ENCODE measurements around the gene TJP2. TPM values are rescaled to one million over a fixed set of nuclear protein-coding genes. Genes with fewer than 3 reads are reported as not detected.
"Not testable (repeated sequence)": the region's sequence is repeated elsewhere in the genome, so short reads cannot be mapped to it uniquely, and the experiment has no call there.

TJP2 gene
- total RNA-seq, 4 donors from 2014 or later, result 39.3 to 147 (median 104) TPM

- ATAC-seq, result no peak
- TF ChIP-seq CTCF (IDR thresholded peaks at IDR 0.05), result no peak
- TF ChIP-seq EP300 (IDR thresholded peaks at IDR 0.05), result no peak
- no peak for TF ChIP-seq POLR2A (IDR thresholded peaks at IDR 0.05)
- TF ChIP-seq POLR2AphosphoS5 (IDR thresholded peaks at IDR 0.05), result no peak
- whole genome bisulfite sequencing, 2 donors (ENCODE audit: low coverage in 1 of 2), result 71 to 91% methylated on average over 5 to 8 of the region's 8 CpGs
These were observed 18.6 kb upstream of the TJP2 start for GRCh38 chr9:69155341-69156030.

GRCh38 chr9:69157751-69158466 is 16.2 kb upstream of the TJP2 start:
- Histone ChIP-seq H3K4me1 (peaks cover 0 to 14% (median 0%) of the 10 kb centered on the region in 3 donors), H3K27me3 (no peaks in the 10 kb centered on the region), H3K36me3 (no peaks in the 10 kb centered on the region), H3K9me3 (no peaks in the 10 kb centered on the region), H3K27ac (no peak overlapping the region), H3K4me3 (no peak overlapping the region)
- no peak for ATAC-seq
- TF ChIP-seq POLR2AphosphoS5 (IDR thresholded peaks at IDR 0.05) (no peak), CTCF (IDR thresholded peaks at IDR 0.05) (no peak), POLR2A (IDR thresholded peaks at IDR 0.05) (no peak), EP300 (IDR thresholded peaks at IDR 0.05) (no peak)
- WGBS, 2 donors (ENCODE audit: low coverage in 1 of 2), result 81 to 93% methylated on average over 3 of the region's 8 CpGs

More at GRCh38 chr9:69155341-69156030, 18.6 kb upstream of the TJP2 start:
- Histone ChIP-seq H3K9me3 (no peaks in the 10 kb centered on the region), H3K4me3 (no peak overlapping the region), H3K27me3 (no peaks in the 10 kb centered on the region), H3K4me1 (peaks cover 0 to 22% (median 0%) of the 10 kb centered on the region in 3 donors), H3K27ac (no peak overlapping the region), H3K36me3 (no peaks in the 10 kb centered on the region)

- TF ChIP-seq POLR2AphosphoS5 (IDR thresholded peaks at IDR 0.05) (no peak), CTCF (IDR thresholded peaks at IDR 0.05) (no peak), POLR2A (IDR thresholded peaks at IDR 0.05) (no peak), EP300 (IDR thresholded peaks at IDR 0.05) (no peak)
These were observed 15.6 kb upstream of the TJP2 start for GRCh38 chr9:69158471-69158870.

GRCh38 chr9:69164573-69164972 is 9.5 kb upstream of the TJP2 start:
- H3K4me1 ChIP-seq, H3K36me3 ChIP-seq, H3K27ac ChIP-seq, H3K9me3 ChIP-seq, H3K4me3 ChIP-seq, ATAC-seq, H3K27me3 ChIP-seq: not testable (repeated sequence)
- 69 to 91% methylated on average over 4 to 8 of the region's 8 CpGs for WGBS, 2 donors (ENCODE audit: low coverage in 1 of 2)

More at GRCh38 chr9:69158471-69158870, 15.6 kb upstream of the TJP2 start:
- H3K27me3 ChIP-seq, result no peaks in the 10 kb centered on the region
- no peak for ATAC-seq
- peaks cover 0 to 9% (median 0%) of the 10 kb centered on the region in 3 donors for H3K4me1 ChIP-seq
- no peak overlapping the region for H3K27ac ChIP-seq
- WGBS, 2 donors (ENCODE audit: low coverage in 1 of 2), result 72 to 100% methylated on average over 1 to 3 of the region's 3 CpGs
- no peaks in the 10 kb centered on the region for H3K9me3 ChIP-seq
- no peaks in the 10 kb centered on the region for H3K36me3 ChIP-seq
- H3K4me3 ChIP-seq, result no peak overlapping the region

GRCh38 chr9:69165581-69165980 is 8.5 kb upstream of the TJP2 start:
- Histone ChIP-seq H3K27me3 (no peaks in the 10 kb centered on the region), H3K27ac (no peak overlapping the region), H3K36me3 (no peaks in the 10 kb centered on the region), H3K4me1 (peaks cover 0 to 3% (median 0%) of the 10 kb centered on the region in 3 donors), H3K9me3 (no peaks in the 10 kb centered on the region), H3K4me3 (no peak overlapping the region)
- 91 to 100% methylated on average over 1 to 6 of the region's 6 CpGs for WGBS, 2 donors (ENCODE audit: low coverage in 1 of 2)
- TF ChIP-seq EP300 (IDR thresholded peaks at IDR 0.05) (no peak), POLR2AphosphoS5 (IDR thresholded peaks at IDR 0.05) (no peak), CTCF (IDR thresholded peaks at IDR 0.05) (no peak), POLR2A (IDR thresholded peaks at IDR 0.05) (no peak)
- no peak for ATAC-seq
